HG03045 (cell line): Measurements from ENCODE around the gene KRT16.
"Not testable (repeated sequence)": the region's sequence is repeated elsewhere in the genome, so short reads cannot be mapped to it uniquely, and the experiment has no call there.

Source experiments
- ATAC-seq: cut with Tn5 transposase; IDR thresholded peaks from one replicate; pipeline ENCODE4 v1.9.1; 2021; ENCODE audit warnings: mild to moderate bottlenecking, moderate library complexity; ENCODE audit not compliant: unreplicated experiment

KRT16 gene

GRCh38 chr17:41612376-41613160 is at the start of gene KRT16:
TSS of gene KRT16 (minus strand) at chr17:41612767. CDS start at chr17:41612688, 79 bp downstream.
- not testable (repeated sequence) for ATAC-seq

GRCh38 chr17:41660221-41660711 is 47.7 kb upstream of the KRT16 start:
- no peak for ATAC-seq

- no peak for ATAC-seq
Observed at GRCh38 chr17:41659427-41660212, 47.1 kb upstream of the KRT16 start.

- ATAC-seq = no peak
Observed at GRCh38 chr17:41658846-41659245, 46.3 kb upstream of the KRT16 start.

DNA sequence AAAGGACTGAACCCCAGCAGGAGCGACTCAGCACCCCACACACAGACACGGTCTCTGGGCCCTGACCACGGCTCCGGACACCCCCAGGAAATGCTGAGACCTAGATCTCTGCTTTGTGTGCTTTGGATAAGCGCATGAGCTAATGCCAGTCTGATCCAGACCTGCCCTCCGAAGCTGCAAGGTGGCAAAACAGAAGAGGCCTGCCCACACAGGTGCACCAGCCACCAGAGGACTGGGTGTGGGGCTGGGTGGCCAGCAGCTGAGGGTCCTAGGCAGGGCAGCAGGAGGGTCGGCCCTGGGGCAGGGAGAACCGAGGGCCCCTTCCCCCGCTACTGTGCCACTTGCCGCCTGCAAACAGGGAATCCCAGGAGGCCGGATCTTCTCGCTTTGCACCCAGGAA is 45.4 kb upstream of the KRT16 start:
- ATAC-seq = no peak

DNA sequence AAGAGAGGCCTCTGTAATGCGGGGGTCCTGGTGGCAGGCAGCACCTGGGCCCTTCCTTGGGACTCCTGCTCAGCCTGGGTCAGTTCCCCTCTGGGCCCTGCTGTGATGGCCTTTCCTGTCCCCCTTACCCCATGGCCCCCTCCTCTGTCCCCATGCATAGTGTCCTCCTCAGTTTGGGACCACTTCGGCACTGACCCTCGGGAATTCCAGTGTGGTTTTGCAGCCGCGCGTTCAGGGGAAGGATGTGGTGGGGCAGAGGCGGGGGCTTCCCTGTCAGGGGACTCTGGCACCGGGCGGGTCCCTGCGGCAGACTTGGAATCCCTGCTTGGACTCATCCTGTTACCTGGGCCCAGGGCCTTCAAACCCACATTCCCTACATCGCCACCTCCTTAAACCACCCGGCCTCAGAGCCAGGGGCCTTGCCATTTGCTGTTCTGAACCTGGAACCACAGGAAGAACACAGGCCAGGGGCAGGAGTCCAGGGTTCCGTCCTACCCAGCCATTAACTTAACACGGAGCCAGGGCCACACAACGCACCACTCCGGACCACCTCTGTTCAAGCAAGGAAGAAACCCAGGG is 44.7 kb upstream of the KRT16 start:
- ATAC-seq = no peak

GRCh38 chr17:41656249-41657023 is 43.9 kb upstream of the KRT16 start:
- no peak for ATAC-seq

DNA sequence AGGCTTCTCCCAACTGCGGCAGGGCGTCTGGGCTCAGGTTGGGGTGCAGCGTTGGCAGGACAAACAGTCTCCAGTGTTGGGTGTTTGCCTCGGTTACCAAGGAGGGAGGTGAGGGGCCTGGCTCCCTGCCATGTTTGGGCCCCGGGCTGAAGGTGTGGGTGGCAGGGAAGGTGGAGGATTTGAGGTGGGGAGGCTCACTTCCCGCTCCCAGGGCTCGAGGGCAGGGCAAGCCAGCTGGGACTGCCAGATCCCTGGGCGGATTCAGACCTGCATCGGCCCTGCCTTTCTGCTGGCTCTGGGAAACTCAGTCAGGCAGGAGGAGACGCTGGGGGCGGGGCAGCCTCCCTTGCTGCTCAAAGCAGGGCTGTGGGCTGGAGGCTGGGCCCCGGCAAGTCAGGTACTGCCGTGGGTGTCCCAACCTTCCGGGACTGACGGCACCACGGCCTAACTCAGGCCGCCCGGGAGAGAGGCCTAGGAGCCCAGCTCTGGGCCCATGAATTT is 43.1 kb upstream of the KRT16 start:
- no peak for ATAC-seq

DNA sequence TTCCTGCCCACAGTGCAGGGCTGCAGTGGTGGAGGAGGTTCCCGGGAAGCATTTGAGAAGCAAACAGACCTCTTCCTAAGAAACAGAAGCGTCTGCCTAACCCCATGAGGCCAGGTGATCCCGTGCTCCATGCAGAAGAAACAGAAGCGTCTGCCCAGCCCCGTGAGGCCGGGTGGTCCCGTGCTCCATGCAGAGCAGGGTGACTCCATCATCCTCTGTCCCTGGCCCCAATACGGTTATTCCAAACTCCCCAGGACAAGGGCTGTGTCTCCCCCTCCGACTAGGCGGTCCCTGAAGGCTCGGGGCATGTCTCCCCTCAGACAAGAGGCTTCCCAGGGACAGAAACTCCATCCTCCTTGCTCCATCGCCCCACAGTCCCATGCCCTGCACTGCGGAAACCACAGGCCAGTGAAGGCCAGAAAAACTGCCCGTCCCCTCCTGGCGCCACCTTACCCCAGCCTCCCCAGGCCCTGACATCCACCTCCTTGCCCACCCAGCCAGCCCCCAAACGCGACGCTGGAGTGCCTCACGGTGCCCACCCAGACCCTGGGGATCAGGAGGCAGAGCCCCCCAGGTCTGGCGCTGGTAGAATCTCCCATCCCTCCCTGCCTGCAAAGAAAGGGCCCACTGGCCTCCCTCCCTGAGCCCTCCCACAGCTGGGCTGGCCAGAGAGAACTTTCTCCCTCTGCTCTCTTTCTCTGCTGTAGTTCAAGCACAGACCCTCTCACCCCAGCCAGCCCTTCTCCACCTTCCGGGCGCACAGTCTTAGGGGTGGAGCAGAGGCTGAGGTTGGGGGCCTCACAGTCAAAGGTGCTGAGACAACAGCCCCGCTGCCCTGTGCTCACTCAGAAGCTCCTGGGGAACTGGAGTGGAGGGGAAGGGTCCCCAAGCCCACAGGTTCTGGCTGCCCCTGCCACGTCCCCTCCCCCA is 42.4 kb upstream of the KRT16 start:
- ATAC-seq = no peak

GRCh38 chr17:41653892-41654677 is 41.5 kb upstream of the KRT16 start:
- no peak for ATAC-seq

DNA sequence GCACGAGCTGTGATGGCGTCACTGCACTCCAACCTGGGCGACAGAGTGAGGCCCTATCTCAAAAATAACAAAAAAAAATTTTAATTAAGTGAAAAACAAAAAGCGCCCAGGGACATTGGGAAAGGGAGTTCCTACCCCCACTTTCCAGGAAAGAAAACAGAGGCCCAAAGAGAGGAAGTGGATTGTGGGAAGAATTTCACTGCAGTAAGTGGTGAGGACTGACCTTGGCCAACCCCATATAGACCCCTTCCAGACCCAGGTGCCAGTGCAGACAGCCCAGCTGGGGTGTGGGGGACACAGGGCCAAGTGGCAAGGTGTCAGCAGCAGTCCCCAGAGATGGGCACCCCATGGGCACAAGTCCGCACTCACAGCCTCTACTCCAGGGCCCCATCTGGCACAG is 40.9 kb upstream of the KRT16 start:
- no peak for ATAC-seq

GRCh38 chr17:41652461-41652970 is 39.9 kb upstream of the KRT16 start:
- no peak for ATAC-seq

- ATAC-seq = no peak
Observed at GRCh38 chr17:41651625-41652460, 39.3 kb upstream of the KRT16 start.

GRCh38 chr17:41650794-41651624 is 38.4 kb upstream of the KRT16 start:
- no peak for ATAC-seq

DNA sequence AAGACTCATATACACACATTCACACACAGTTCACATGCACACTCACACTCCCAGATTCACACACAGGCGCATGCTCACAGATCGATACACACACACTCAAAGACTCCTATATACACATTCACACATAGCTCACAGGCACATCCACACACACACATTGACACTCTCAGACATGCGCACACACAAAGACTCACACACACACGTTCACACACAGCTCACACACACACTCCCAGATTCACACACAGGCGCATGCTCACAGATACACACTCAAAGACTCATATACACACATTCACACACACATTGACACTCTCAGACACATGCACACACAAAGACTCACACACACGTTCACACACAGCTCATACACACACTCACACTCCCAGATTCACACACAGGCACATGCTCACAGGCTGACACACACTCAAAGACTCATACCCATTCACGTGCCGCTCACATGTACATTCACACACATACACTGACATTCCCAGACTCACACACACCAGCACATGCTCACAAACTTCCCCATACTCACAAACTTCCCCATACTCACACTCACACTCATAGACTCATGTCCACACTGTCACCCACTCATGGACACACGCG is 37.5 kb upstream of the KRT16 start:
- no peak for ATAC-seq

DNA sequence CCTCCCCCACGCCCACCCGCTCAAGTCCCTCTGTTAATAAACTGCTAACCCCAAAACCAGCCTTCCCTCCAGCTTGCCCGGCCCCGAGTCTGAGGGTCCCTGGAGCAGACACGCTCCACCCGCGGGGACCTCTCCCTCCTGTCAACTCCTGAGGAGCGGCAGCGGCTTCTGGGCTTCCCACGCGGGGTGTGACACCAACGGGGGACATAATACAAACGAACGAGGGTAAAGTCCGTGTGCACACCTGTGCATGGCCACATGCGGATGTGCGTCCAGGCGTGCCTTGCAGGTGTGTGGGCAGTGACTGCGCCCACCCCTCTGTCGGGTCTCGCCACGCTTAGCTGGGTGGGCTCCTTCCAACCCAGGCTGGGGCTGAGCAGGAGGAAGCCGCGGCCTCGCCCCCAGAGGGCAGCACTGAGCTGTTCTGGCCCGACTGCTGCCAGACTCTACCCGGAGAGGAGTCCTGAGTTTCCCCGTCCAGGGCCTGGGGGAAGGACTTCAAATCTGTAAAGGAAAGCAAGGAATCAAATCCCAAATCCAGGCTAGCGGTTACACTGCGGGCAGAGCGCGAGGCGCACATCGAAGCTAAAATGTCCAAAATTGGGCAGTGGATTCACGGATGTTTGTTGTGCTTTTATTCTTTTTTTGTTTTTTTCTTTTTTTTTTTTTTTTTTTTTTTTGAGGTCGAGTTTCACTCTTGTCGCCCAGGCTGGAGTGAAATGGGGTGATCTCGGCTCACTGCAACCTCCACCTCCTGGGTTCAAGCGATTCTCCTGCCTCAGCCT is 36.0 kb upstream of the KRT16 start:
- ATAC-seq = peak; percentile 57
